ENCODE measurements around the gene CCDC136.
A peak's percentile ranks its signal among the peaks of the same experiment; 100 is the strongest.

The CCDC136 gene

DNA sequence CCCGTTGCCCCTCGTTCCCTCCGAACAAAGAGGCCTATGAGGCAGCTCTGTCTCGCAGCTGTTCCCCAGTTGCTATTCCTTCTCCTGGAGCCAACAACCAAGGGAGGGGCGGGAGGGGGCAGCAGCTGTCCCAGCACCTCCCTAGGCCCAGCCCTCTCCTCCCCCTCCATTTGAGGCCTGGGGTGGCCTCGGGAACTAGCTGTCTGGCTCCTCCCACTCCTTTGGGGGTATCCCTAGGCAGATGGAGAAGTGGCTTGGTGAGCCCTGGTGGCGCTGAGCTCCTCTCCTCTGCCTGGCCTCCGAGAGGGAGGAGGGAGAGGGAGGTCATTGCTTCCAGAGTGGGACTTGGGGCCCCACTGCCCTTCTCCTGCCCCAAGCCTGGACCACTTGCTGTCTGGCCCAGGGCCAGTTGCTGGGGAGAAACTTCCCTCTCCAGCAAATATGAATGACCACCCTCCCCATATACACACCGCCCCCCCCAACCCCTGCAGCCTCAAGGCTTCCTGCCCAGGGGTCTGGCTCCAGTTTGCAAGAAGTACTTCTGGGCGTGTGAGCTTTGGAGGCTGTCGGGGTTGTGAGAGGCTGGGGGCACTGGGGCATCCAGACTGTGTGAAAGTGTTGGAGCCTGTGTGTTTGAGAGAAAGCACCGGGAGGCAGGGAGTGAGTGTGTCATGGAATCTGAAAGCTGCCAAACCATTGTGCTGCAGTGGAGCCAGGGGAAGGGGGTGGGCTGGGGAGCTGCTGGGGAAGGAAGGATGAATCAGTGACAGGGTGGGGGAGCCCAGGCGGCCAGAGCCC is 41.6 kb downstream of the CCDC136 start:
- DNase-seq, result no peak

DNA sequence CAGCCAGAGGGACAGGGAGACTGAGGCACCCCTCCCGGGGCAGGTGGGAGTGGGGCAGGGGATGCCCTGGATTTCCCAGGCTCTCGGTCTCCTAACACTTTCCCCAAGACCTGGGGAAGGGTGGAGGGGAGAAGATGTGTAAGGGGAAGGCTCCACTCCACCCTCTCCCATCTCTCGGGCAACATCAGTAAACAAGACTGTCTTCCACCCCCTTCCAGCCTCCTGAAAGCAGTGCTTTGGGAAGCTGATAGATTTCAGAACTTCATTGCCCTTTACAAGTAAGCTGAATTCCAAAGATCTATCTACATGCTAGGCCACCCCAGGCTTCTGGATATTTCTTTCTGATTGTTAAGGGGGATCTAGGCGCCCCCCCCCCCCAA is 42.2 kb downstream of the CCDC136 start:
- DNase-seq, result no peak

DNA sequence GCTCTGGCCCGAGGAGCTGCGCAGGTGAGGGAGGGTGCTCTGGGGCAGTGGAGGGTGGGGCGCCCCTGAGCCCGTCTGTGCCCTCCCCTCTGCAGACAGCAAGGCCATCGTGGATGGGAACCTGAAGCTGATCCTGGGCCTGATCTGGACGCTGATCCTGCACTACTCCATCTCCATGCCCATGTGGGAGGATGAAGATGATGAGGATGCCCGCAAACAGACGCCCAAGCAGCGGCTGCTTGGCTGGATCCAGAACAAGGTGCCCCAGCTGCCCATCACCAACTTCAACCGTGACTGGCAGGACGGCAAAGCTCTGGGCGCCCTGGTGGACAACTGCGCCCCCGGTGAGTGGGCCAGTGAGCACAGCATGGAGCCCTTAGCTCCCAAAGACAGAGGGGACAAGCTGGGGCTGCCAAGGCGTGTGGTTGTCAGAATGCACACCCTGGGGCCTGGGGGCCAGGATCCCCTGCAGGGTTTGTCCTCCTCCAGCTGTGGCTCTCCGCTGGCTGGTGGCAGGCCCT is 43.5 kb downstream of the CCDC136 start:
- no peak for DNase-seq

DNA sequence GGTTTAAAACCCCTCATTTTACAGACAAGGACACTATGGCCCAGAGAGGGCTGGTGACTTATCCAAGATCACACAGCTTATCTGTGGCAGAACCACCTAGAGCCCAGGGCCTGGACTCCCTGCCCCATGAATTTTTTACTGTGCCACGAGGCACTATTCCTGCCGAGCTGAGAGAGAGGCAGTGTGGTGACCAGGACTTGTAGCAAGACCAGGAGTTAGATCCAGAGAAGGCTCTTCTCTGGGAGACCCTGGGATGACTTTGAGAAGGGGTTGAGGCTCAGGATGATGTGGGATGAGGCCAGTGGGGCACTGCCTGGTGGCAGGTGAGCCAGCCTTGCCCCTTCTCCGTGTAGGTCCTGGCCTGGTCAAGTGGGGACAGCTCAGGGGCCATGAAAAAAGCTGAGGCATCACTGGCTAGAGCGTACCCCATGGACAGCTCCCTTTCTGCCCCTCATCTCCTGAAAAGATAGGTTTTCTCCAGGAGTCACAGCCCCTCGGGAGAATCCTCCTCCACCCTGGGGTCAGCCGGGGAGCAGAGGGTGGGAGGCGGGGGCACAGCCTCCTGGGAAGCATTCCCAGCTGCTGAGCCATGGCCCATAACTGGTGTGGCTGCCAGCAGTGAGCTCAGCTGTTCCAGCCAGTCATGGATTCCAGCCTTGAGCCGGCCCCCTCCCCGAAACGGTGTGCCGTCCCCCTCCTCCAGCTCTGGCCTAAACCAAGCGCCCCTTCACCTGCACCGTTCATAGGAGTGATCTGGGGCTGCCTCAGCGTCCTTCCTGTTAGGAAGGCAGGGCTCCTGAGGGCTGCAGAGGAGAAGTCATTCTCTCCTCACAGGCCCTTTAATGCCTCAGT is 44.2 kb downstream of the CCDC136 start:
- no peak for DNase-seq

DNA sequence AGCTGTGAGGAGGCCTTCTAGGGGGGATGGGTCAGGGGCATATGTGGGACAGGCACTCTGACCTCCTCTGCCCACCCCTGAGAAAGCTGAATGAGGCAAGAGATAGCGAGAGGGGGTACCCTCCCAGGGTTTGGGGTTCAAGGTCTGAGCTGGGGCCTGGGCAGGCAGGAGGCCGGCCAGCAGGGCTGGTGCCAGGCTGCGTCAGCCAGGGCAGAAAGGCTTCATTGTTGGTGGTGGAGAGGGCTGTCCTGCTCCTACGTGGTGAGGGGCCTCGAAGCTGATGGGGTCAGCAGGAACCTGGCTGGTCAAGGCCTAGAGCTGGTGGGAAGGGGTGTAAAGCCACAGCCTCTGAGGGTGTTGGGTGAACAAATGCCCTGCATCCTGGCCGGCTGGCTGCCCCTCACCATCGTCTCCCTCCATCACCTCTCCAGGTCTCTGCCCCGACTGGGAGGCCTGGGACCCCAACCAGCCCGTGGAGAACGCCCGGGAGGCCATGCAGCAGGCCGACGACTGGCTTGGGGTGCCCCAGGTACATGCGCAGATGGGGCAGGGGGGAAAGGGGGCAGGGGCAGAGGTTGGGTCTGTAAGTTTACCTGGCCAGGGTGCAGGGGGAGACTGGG is 45.1 kb downstream of the CCDC136 start:
- DNase-seq, result no peak

DNA sequence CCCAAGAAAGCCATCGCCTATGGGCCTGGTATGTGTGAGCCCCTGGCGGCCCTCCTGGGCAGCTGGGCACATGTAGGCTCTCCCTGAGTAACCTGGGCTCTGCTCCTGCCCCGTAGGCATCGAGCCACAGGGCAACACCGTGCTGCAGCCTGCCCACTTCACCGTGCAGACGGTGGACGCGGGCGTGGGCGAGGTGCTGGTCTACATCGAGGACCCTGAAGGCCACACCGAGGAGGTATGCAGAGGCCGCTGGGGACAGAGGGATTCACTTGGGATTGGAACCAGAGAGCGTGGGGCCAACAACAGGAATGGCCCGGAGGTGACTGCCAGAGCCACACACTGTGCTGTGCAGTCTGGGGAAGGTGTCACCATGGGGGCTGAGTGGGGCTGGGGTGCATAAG is 45.8 kb downstream of the CCDC136 start:
- DNase-seq, result no peak

DNA sequence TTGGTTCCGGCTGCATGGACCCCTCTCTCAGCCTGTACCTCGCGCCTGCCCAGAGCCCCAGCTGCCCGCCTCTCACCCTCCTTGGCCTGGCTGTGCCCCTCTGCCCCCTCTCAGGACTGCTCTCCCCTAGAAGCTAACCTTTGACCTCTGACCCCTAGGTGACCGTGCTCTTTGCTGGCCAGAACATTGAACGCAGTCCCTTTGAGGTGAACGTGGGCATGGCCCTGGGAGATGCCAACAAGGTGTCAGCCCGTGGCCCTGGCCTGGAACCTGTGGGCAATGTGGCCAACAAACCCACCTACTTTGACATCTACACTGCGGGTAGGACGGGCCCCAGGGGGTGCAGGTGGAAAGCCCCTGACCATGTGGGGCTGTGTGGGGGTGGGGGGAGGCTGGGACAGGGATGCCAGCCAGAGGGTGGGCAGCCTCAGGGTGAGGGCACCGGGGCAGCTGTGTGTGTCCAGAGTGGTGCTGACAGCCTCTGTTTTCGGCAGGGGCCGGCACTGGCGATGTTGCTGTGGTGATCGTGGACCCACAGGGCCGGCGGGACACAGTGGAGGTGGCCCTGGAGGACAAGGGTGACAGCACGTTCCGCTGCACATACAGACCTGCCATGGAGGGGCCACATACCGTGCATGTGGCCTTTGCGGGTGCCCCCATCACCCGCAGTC is 46.5 kb downstream of the CCDC136 start:
- DNase-seq, result no peak

DNA sequence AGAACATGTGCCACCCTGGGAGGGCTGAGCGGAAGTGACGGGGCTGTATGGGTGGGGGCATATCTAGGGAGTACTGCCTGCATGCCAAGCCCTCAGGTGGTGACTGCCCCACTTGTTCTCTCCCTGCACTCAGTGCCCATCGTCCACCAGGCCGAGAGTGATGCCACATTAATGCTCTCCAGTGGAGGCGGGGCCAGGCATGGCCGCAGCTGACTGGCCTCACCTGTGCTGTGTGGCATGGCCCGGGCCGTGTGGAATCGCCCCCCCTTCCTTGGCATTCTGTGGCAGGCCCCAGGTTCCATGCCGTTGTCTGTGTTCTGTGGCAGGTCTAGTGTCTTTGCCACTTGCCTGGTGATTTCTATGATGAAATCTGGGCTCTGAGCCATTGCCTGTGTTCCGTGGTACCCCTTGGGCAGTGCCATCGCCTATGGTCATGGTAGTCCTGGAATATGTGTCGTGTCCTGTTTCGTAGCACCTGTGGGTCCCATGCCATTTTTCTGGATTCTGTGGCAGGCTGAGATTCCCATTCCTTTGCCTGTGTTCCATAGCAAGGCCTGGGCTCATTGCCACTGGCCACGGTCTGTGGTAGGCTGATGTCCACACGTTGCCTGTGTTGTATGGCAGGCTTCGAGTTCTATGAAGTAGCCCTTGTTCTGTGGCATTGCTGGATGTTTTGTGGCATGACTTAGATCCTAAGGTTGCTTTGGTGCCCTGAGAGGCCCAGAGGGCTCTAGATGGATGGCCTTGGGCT is 47.4 kb downstream of the CCDC136 start:
- DNase-seq, result no peak

DNA sequence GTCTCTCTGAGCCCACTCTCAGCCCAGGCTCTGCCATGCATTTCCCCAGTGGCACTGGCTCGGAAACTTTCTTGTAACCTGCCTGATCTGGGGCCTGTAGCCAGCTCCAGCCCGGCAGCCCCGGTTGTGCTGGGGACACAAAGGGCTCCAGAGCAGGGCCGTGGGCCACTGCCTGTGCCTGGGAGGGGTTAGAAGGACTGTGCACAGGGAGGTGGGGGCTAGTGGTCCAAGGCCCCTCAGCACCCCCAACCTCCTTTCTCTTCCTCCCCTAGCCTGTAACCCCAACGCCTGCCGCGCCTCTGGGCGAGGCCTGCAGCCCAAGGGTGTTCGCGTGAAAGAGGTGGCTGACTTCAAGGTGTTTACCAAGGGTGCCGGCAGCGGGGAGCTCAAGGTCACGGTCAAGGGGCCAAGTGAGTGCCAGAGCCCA is 48.0 kb downstream of the CCDC136 start:
- no peak for DNase-seq

DNA sequence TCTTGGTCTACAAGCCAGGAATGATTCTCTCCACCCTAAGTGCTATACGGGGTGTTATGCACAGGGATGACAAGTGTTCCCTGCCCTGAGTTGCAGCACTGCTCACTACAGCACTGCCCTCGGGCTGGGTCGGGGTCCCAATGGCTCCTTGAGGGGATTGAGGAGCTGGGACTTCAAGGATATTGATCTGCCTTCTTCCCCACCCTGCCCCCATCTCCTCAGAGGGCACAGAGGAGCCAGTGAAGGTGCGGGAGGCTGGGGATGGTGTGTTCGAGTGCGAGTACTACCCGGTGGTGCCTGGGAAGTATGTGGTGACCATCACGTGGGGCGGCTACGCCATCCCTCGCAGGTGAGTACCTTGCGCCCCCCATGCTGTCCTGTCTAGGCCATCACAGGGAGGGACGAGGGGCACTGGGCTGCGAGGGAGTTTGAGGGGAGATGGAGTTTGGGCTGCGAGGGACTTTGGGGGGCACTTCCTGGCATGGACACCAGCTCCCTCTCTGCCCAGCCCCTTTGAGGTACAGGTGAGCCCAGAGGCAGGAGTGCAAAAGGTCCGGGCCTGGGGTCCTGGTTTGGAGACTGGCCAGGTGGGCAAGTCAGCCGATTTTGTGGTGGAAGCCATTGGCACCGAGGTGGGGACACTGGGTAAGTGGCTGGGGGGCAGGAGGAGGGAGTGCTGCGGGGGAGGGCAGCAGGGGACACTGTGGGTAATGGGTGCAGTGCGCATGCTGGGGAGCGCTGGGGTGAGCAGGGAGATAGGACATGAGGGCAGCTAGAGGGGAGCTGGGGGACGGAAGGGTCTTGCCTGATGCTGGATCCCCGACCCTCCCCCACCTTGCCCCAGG is 48.8 kb downstream of the CCDC136 start:
- no peak for DNase-seq

DNA sequence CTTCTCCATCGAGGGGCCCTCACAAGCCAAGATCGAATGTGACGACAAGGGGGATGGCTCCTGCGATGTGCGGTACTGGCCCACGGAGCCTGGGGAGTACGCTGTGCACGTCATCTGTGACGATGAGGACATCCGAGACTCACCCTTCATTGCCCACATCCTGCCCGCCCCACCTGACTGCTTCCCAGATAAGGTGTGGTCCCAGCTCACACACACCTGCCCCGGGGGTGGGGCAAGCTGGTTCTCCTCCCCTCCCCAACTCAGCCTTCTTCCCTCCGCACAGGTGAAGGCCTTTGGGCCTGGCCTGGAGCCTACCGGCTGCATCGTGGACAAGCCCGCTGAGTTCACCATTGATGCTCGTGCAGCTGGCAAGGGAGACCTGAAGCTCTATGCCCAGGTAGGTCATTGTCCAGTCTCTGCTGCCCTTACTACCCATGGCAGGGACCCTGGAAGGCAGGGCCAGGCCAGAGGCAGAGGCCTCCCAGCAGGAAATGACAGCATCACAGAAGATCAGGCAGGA is 49.5 kb downstream of the CCDC136 start:
- DNase-seq, result no peak

DNA sequence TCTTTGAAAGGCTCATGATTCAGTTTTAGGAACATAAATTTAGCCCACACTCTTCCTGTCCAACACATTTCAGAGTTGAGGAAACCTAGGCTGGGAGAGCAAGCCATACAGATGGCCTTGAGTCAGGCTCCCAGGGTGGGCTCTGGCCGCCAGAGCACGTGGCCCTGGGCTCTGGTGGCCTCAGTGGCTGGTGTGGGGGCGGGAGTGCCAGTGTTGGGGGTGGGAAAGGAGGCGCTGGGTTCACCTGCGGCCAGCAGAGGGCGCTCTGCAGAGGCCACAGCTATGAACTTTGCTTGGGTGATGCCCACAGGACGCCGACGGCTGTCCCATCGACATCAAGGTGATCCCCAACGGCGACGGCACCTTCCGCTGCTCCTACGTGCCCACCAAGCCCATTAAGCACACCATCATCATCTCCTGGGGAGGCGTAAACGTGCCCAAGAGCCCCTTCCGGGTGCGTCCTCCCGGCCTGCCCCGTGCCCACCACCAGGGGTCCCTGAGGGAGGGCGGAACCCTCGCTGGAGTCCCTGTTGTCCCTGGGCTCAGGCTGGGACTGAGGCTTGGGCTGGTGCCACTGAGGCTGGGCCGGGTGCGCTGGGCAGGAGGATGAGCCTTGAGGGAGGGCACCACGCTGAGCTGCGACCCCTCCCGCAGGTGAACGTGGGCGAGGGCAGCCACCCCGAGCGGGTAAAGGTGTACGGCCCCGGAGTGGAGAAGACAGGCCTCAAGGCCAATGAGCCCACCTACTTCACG is 50.3 kb downstream of the CCDC136 start:
- DNase-seq, result peak; percentile 65

DNA sequence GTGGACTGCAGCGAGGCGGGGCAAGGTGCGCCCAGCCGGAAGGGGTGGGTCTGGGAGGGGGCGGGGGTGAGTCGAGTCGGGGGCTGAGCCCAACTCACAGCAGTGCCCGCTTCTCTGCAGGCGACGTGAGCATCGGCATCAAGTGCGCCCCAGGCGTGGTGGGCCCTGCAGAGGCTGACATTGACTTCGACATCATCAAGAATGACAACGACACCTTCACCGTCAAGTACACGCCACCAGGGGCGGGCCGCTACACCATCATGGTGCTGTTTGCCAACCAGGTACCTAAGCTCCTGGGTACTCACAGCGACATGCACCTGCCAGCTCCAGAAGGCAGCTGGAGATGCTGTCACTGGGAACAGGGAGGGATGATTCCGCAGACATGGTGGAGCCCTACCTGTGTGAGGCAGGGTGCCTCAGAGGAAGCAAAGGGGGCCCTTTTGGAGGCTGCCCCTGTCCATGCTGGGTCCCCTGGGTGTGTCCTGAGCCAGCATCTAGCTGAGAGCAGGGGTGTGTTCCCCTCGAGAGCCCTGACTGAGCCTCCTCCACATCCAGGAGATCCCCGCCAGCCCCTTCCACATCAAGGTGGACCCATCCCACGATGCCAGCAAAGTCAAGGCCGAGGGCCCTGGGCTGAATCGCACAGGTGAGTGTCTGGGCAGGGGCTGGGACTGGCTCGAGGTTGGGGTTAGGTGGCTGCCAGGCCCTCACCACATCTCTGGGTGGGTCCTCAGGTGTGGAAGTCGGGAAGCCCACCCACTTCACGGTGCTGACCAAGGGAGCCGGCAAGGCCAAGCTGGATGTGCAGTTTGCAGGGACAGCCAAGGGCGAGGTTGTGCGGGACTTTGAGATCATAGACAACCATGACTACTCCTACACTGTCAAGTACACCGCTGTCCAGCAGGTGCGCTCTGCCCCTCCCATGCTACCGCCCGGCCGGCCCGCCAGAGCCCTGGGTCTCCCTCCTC is 51.2 kb downstream of the CCDC136 start:
- DNase-seq, result no peak

DNA sequence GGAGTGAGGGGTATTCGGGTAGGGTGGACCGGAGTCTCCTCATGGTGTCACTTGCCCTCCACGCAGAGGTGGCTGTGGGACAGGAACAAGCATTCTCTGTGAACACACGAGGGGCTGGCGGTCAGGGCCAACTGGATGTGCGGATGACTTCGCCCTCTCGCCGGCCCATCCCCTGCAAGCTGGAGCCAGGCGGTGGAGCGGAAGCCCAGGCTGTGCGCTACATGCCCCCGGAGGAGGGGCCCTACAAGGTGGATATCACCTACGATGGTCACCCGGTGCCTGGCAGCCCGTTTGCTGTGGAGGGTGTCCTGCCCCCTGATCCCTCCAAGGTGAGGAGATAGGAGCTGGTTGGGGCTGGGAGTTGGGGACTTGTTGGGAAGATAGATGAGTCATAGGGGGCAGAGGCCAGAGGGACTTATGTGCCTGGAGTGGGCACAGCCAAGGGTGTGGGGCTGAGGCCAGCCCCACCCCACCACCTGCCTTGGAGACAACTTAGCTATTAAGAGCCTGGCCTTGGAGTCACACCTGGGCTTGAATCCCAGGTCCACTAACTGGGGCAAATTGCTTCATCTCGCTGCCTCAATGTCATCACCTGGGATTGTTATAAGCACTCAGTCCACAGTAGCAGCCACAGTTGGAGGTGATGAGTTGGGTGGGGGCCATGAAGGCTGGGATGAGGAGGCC is 52.3 kb downstream of the CCDC136 start:
- no peak for DNase-seq

DNA sequence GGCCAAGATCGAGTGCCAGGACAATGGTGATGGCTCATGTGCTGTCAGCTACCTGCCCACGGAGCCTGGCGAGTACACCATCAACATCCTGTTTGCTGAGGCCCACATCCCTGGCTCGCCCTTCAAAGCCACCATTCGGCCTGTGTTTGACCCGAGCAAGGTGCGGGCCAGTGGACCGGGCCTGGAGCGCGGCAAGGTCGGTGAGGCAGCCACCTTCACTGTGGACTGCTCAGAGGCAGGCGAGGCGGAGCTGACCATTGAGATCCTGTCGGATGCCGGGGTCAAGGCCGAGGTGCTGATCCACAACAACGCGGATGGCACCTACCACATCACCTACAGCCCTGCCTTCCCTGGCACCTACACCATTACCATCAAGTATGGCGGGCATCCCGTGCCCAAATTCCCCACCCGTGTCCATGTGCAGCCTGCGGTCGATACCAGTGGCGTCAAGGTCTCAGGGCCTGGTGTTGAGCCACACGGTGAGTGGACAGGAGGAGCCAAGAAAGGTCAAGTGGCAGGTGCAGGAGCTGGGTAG is 53.1 kb downstream of the CCDC136 start:
- no peak for DNase-seq

DNA sequence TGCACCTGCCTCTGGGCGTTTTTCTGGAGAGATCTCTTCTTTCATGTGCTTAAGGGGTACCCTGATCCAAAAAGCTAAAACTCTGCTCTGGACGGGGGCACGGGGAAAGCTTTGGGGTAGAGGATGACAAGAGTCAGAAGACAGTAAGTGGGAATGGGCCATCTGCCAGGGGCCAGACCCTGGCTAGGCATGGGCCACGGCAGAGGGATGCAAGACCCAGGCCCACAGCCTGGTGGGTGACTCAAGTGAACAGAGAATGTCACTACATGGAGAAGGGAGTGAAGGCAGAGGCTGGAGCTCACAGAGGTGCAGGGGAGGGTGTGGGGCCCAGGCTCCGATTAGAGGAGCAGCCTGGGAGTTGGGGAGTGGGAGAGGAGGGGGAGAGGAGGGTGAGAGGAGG is 53.7 kb downstream of the CCDC136 start:
- no peak for DNase-seq

DNA sequence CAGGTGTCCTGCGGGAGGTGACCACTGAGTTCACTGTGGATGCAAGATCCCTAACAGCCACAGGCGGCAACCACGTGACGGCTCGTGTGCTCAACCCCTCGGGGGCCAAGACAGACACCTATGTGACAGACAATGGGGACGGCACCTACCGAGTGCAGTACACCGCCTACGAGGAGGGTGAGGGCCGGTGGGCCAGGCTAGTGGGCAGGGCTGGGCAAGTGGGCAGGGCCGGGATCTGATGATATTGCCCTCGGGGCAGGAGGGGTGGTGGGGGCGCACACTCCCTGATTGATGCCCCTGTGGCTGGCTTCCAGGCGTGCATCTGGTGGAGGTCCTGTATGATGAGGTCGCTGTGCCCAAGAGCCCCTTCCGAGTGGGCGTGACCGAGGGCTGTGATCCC is 54.2 kb downstream of the CCDC136 start:
- no peak for DNase-seq
